Subcutaneous adipose tissue (tissue), 4 donors: ENCODE data around the gene CCNYL1. TPM values are rescaled to one million over a fixed set of nuclear protein-coding genes. Genes with fewer than 3 reads are reported as not detected.

ENCODE experiments used
- CTCF ChIP-seq: fragments of 450-650 bp; IDR thresholded peaks from one replicate; pipeline ENCODE4 v1.5.1; 2016; ENCODE audit warnings: low read depth, mild to moderate bottlenecking, control low read depth, antibody characterized with exemption, moderate library complexity
- total RNA-seq, 4 donors: library from RNA; depleted of rRNA; stranded (reverse); fragments of >200 nt; gene quantifications; one replicate each; pipeline ENCODE4 v1.1.0, GENCODE V29; 2016

CCNYL1 gene
- total RNA-seq, 4 donors from 2014 or later, result 17.0 to 26.4 (median 20.8) TPM

- no peak for TF ChIP-seq CTCF
Measured at GRCh38 chr2:207766697-207767460, 55.4 kb downstream of the CCNYL1 start.

- no peak for TF ChIP-seq CTCF
Measured at GRCh38 chr2:207767461-207768167, 56.2 kb downstream of the CCNYL1 start.

GRCh38 chr2:207768168-207768865 is 56.9 kb downstream of the CCNYL1 start:
- TF ChIP-seq CTCF, result no peak

- no peak for TF ChIP-seq CTCF
Measured at GRCh38 chr2:207768866-207769596, 57.6 kb downstream of the CCNYL1 start.

- no peak for TF ChIP-seq CTCF
Measured at GRCh38 chr2:207770602-207771404, 59.4 kb downstream of the CCNYL1 start.

- no peak for TF ChIP-seq CTCF
Measured at GRCh38 chr2:207771421-207771820, 60.0 kb downstream of the CCNYL1 start.
